Mesenchymal stem cell (in vitro differentiated cells and primary cell): ENCODE results near the gene RMC1.
A peak's percentile ranks its signal among the peaks of the same experiment; 100 is the strongest.

ENCODE experiments used
- DNase-seq: peaks from one replicate; pipeline ENCODE4 v3.0.0-alpha.2; 2013
- H2AFZ ChIP-seq: one replicate; pipeline ENCODE4 v1.6.1; 2013; ENCODE audit warnings: low read depth, mild to moderate bottlenecking, control low read depth, inconsistent platforms, low read length, moderate library complexity
- H2AK5ac ChIP-seq: 2 replicates; pipeline ENCODE4 v1.6.1; 2013; ENCODE audit warnings: low read length, moderate library complexity, mild to moderate bottlenecking, inconsistent platforms; ENCODE audit not compliant: severe bottlenecking
- H2BK120ac ChIP-seq: one replicate; pipeline ENCODE4 v1.6.1; 2013; ENCODE audit warnings: low read depth, mild to moderate bottlenecking, inconsistent platforms, low read length, moderate library complexity
- H2BK12ac ChIP-seq, 2 experiments: one replicate each; pipeline ENCODE4 v1.6.1; 2013; ENCODE audit warnings: inconsistent platforms in 2 of 2, low read length in 2 of 2, mild to moderate bottlenecking in 2 of 2, moderate library complexity in 2 of 2, control low read depth in 1 of 2
- H2BK15ac ChIP-seq: one replicate; pipeline ENCODE4 v1.6.1; 2013; ENCODE audit warnings: mild to moderate bottlenecking, low read depth, inconsistent platforms; ENCODE audit not compliant: poor library complexity, severe bottlenecking
- H2BK5ac ChIP-seq: 2 replicates; pipeline ENCODE4 v1.6.1; 2013; ENCODE audit warnings: low read depth, mild to moderate bottlenecking, low read length, control low read depth, inconsistent platforms; ENCODE audit not compliant: poor library complexity, severe bottlenecking
- H3K14ac ChIP-seq, 2 experiments: one replicate each; pipeline ENCODE4 v1.6.1; 2013; ENCODE audit warnings: inconsistent platforms in 2 of 2, low read length in 2 of 2, control low read depth in 1 of 2, mild to moderate bottlenecking in 1 of 2, moderate library complexity in 1 of 2
- H3K18ac ChIP-seq, 2 experiments: one replicate each; pipeline ENCODE4 v1.6.1; 2013; ENCODE audit warnings: inconsistent platforms in 2 of 2, low read length in 2 of 2, control low read depth in 1 of 2, low read depth in 1 of 2, mild to moderate bottlenecking in 1 of 2
- H3K23ac ChIP-seq, 2 experiments: one replicate each; pipeline ENCODE4 v1.6.1; 2013; ENCODE audit warnings: inconsistent platforms in 2 of 2, low read length in 2 of 2, mild to moderate bottlenecking in 2 of 2, moderate library complexity in 2 of 2, control low read depth in 1 of 2
- H3K27ac ChIP-seq: 2 replicates; pipeline ENCODE4 v1.5.1; 2013; ENCODE audit warnings: mild to moderate bottlenecking, moderate library complexity, low read length, control low read depth, inconsistent platforms; ENCODE audit not compliant: poor library complexity, severe bottlenecking
- H3K27me3 ChIP-seq, 2 experiments: 2 replicates each; pipeline versions ENCODE4 v1.6.1 to v1.7.0; 2013; ENCODE audit warnings: low read length in 2 of 2, mild to moderate bottlenecking in 2 of 2, moderate library complexity in 2 of 2, control low read depth in 1 of 2, inconsistent platforms in 1 of 2; ENCODE audit not compliant: control insufficient read depth in 1 of 2, insufficient read depth in 1 of 2
- H3K36me3 ChIP-seq, 2 experiments: 2 replicates each; pipeline versions ENCODE4 v1.6.1 to v1.7.0; 2013; ENCODE audit warnings: low read length in 2 of 2, control low read depth in 1 of 2, inconsistent platforms in 1 of 2, low read depth in 1 of 2, mild to moderate bottlenecking in 1 of 2; ENCODE audit not compliant: insufficient read depth in 2 of 2, control insufficient read depth in 1 of 2
- H3K4ac ChIP-seq, 2 experiments: one replicate each; pipeline ENCODE4 v1.6.1; 2013; ENCODE audit warnings: inconsistent platforms in 2 of 2, low read length in 2 of 2, mild to moderate bottlenecking in 2 of 2, moderate library complexity in 2 of 2, control low read depth in 1 of 2, low read depth in 1 of 2
- H3K4me1 ChIP-seq: 2 replicates; pipeline ENCODE4 v1.6.1; 2013; ENCODE audit warnings: low read depth, low read length, control low read depth; ENCODE audit not compliant: control insufficient read depth, insufficient read depth
- H3K4me2 ChIP-seq: 2 replicates; pipeline ENCODE4 v1.6.1; 2013; ENCODE audit warnings: low read length, mild to moderate bottlenecking, inconsistent platforms; ENCODE audit not compliant: poor library complexity, severe bottlenecking
- H3K4me3 ChIP-seq, 2 experiments: 2 replicates each; pipeline versions ENCODE4 v1.5.1 to v1.7.0; 2013; ENCODE audit warnings: low read length in 2 of 2, mild to moderate bottlenecking in 2 of 2, control low read depth in 1 of 2, low read depth in 1 of 2; ENCODE audit not compliant: insufficient read depth in 1 of 2
- H3K79me1 ChIP-seq: replicated peaks from 2 replicates; pipeline ENCODE4 v1.6.1; 2013; ENCODE audit warnings: mild to moderate bottlenecking, control low read depth, low read length, inconsistent platforms; ENCODE audit not compliant: poor library complexity, severe bottlenecking
- H3K9ac ChIP-seq: 2 replicates; pipeline ENCODE4 v1.7.0; 2013; ENCODE audit warnings: mild to moderate bottlenecking, low read length, moderate library complexity
- H3K9me3 ChIP-seq: 2 replicates; pipeline ENCODE4 v1.7.0; 2013; ENCODE audit warnings: mild to moderate bottlenecking, low read length; ENCODE audit not compliant: control insufficient read depth
- H4K8ac ChIP-seq: one replicate; pipeline ENCODE4 v1.6.1; 2013; ENCODE audit warnings: inconsistent platforms, mild to moderate bottlenecking, low read length, moderate library complexity
- H4K91ac ChIP-seq: one replicate; pipeline ENCODE4 v1.6.1; 2013; ENCODE audit warnings: mild to moderate bottlenecking, low read length, inconsistent platforms
- WGBS: methylation state at CpG from one replicate; pipeline ENCODE4 v1.1.7; 2013; ENCODE audit warnings: mixed read lengths; 5-methylcytosine and 5-hydroxymethylcytosine counted together

Gene RMC1

DNA sequence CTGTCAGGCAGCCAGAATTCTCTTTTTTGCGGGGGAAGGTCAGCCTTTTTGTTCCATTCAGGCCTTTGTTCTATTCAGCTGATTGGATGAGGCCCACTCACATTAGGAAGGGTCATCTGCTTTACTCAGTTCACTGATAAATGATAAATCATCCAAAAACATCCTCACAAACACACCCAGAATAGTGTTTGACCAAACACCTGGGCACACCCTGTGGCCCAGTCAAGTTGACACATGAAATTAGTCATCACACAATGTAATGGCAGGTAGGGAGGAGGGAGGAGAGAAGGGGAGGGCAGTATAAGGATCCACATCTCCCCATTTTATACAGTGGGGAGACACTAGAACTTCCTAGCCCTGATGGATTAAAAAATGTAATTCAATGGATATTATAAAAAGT is 8.3 kb upstream of the RMC1 start:
- H2BK15ac ChIP-seq, result no peak overlapping the region
- H2BK5ac ChIP-seq, result no peak overlapping the region
- H3K18ac ChIP-seq, result no peak overlapping the region
- no peaks in the 10 kb centered on the region for H3K27me3 ChIP-seq
- no peak for DNase-seq
- no peak overlapping the region for H4K8ac ChIP-seq
- no peaks in the 10 kb centered on the region for H3K36me3 ChIP-seq
- H3K4me2 ChIP-seq, result no peak overlapping the region
- H3K9me3 ChIP-seq, result peaks cover 7% of the 10 kb centered on the region
- no peak overlapping the region for H2AK5ac ChIP-seq
- peaks cover 1% of the 10 kb centered on the region for H3K4me1 ChIP-seq
- no peak overlapping the region for H3K23ac ChIP-seq
- H2BK12ac ChIP-seq, result no peak overlapping the region
- no peak overlapping the region for H3K14ac ChIP-seq
- H2AFZ ChIP-seq, result no peak overlapping the region
- no peak overlapping the region for H3K27ac ChIP-seq
- H3K4me3 ChIP-seq, result no peak overlapping the region
- no peaks in the 10 kb centered on the region for H3K79me1 ChIP-seq
- H3K9ac ChIP-seq, result no peak overlapping the region
- no peak overlapping the region for H2BK120ac ChIP-seq
- H3K4ac ChIP-seq, result no peak overlapping the region
- no peak overlapping the region for H4K91ac ChIP-seq
- WGBS, result 100% methylated on average over 1 of the region's 1 CpG

- no peak overlapping the region for H3K4me2 ChIP-seq
- no peak for DNase-seq
- no peak overlapping the region for H2AFZ ChIP-seq
- WGBS, result 91% methylated on average over 8 of the region's 12 CpGs
- H3K79me1 ChIP-seq, result no peaks in the 10 kb centered on the region
- no peak overlapping the region for H3K27ac ChIP-seq
- H2BK15ac ChIP-seq, result no peak overlapping the region
- H3K4me1 ChIP-seq, result peaks cover 1% of the 10 kb centered on the region
- no peak overlapping the region for H4K8ac ChIP-seq
- no peaks in the 10 kb centered on the region for H3K9me3 ChIP-seq
- H2BK5ac ChIP-seq, result no peak overlapping the region
- H2AK5ac ChIP-seq, result no peak overlapping the region
- no peaks in the 10 kb centered on the region for H3K36me3 ChIP-seq
- H2BK120ac ChIP-seq, result no peak overlapping the region
- H3K4ac ChIP-seq, result no peak overlapping the region
- no peak overlapping the region for H3K18ac ChIP-seq
- no peak overlapping the region for H3K23ac ChIP-seq
- H4K91ac ChIP-seq, result no peak overlapping the region
- no peak overlapping the region for H3K9ac ChIP-seq
- H3K27me3 ChIP-seq, result no peaks in the 10 kb centered on the region
- H2BK12ac ChIP-seq, result no peak overlapping the region
- H3K14ac ChIP-seq, result no peak overlapping the region
- H3K4me3 ChIP-seq, result no peak overlapping the region
These were observed 7.4 kb upstream of the RMC1 start for GRCh38 chr18:23495723-23496440.

GRCh38 chr18:23498117-23498516 is 5.2 kb upstream of the RMC1 start:
- no peak overlapping the region for H3K27ac ChIP-seq
- H3K23ac ChIP-seq, result no peak overlapping the region
- H2BK5ac ChIP-seq, result no peak overlapping the region
- DNase-seq, result no peak
- H3K4me3 ChIP-seq, result no peak overlapping the region
- H3K9ac ChIP-seq, result no peak overlapping the region
- no peak overlapping the region for H2AFZ ChIP-seq
- no peak overlapping the region for H4K8ac ChIP-seq
- no peaks in the 10 kb centered on the region for H3K36me3 ChIP-seq
- H3K9me3 ChIP-seq, result no peaks in the 10 kb centered on the region
- no peak overlapping the region for H4K91ac ChIP-seq
- H2AK5ac ChIP-seq, result no peak overlapping the region
- H3K4me2 ChIP-seq, result no peak overlapping the region
- no peaks in the 10 kb centered on the region for H3K27me3 ChIP-seq
- 83% methylated on average over 1 of the region's 2 CpGs for WGBS
- no peak overlapping the region for H2BK15ac ChIP-seq
- no peak overlapping the region for H3K4ac ChIP-seq
- no peak overlapping the region for H3K18ac ChIP-seq
- H3K14ac ChIP-seq, result no peak overlapping the region
- no peaks in the 10 kb centered on the region for H3K79me1 ChIP-seq
- H2BK12ac ChIP-seq, result no peak overlapping the region
- no peak overlapping the region for H2BK120ac ChIP-seq
- peaks cover 1% of the 10 kb centered on the region for H3K4me1 ChIP-seq

DNA sequence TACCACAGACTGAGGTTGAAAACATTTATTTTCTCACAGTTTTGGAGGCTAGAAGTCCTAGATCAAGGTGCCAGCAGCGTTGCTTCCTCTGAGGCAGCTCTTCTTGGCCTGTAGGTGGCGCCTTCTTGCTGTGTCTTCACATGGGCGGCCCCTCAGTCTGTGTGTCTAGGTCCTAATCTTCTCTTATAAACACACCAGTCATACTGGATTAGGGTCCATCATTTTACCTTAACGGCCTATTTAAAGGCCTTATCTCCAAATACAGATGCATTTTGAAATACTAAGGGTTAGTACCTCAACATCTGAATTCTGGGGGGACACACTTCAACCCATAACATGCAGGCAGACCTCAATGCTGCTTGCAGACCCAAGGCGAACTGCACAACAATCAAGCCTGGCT is 4.4 kb upstream of the RMC1 start:
- H3K4me1 ChIP-seq, result peaks cover 1% of the 10 kb centered on the region
- 21% methylated on average over 5 of the region's 5 CpGs for WGBS

More for the DNA sequence above, 4.4 kb upstream of the RMC1 start:
- Histone ChIP-seq H2BK5ac (no peak overlapping the region), H2AK5ac (no peak overlapping the region), H3K23ac (no peak overlapping the region), H3K4me3 (no peak overlapping the region), H2BK120ac (no peak overlapping the region), H3K27ac (no peak overlapping the region), H3K14ac (no peak overlapping the region), H3K4ac (no peak overlapping the region), H3K18ac (peak overlapping the region in 1 of 2 experiments; percentile 29), H3K9ac (peak overlapping the region; percentile 18), H3K27me3 (no peaks in the 10 kb centered on the region), H3K4me2 (no peak overlapping the region), H4K91ac (no peak overlapping the region), H2BK12ac (no peak overlapping the region), H3K79me1 (peaks cover 4% of the 10 kb centered on the region), H4K8ac (no peak overlapping the region), H2AFZ (no peak overlapping the region), H2BK15ac (no peak overlapping the region), H3K36me3 (no peaks in the 10 kb centered on the region), H3K9me3 (no peaks in the 10 kb centered on the region)
- peak; percentile 81 for DNase-seq
